HG03066 (cell line): ENCODE measurements around the gene SLC39A13.
A peak's percentile ranks its signal among the peaks of the same experiment; 100 is the strongest.

Experiments used
- ATAC-seq: cut with Tn5 transposase; IDR thresholded peaks from one replicate; pipeline ENCODE4 v1.9.1; 2021; ENCODE audit warnings: low read depth; ENCODE audit not compliant: unreplicated experiment

The SLC39A13 gene

GRCh38 chr11:47383071-47383470, 25.3 kb upstream of the SLC39A13 start:
- no peak for ATAC-seq

DNA sequence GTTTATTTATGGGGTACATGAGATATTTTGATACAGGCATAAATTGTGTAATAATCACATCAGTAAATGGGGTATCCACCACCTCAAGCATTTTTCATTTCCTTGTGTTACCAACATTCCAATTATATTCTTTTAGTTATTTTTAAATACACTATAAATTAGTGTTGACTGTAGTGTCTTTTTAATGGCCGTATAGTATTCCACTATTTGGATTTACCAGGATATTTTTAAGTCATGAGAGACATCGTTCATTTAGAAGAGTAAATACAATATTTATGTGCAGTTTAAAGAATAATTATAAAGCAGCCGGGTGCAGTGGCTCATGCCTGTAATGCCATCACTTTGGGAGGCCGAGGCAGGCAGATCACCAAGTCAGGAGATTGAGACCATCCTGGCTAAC, 23.9 kb upstream of the SLC39A13 start:
- ATAC-seq = no peak

GRCh38 chr11:47387944-47388696, 20.3 kb upstream of the SLC39A13 start:
- ATAC-seq = no peak

DNA sequence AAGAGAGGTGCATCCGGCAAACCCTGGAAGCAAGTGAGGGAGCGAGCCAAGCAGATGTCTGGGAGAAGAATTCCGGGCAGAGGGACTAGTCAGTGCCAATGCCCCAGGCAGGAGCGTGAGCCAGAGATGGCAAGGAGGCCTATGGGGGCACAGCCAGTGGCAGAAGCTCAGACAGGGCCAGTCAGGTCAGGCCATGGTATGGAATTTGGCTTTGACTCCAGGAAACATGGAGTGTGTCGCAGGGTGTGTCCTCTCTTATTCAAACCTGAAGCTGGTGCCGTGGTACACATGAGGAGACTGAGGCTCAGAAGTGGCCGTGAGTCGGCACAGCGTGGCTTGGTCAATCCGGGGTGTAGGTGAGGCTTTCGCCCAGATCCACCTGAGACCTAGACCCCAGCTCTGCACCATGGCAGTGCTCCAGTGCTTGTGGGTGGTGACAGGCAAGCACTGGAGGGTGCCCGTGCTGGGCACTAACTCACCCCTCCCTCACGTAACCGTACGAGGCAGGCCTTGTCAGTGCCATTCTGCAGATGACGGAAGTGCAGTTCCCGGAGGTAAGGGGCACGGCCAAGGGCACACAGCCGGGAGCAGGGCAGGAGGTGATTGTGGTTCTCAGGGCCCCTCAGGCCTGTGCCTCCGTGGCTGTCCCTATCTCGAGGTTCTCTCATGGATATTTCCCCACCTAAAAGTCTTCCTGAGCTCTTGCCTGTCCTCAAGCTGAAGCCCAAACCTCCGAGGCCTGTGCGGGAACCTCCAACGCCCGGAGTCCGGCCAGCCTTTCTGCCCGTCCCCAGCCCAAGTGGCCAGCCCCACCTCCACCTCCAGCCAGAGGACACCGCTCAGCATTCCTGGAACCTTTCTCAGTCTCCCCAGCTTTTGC, 19.5 kb upstream of the SLC39A13 start:
- no peak for ATAC-seq

DNA sequence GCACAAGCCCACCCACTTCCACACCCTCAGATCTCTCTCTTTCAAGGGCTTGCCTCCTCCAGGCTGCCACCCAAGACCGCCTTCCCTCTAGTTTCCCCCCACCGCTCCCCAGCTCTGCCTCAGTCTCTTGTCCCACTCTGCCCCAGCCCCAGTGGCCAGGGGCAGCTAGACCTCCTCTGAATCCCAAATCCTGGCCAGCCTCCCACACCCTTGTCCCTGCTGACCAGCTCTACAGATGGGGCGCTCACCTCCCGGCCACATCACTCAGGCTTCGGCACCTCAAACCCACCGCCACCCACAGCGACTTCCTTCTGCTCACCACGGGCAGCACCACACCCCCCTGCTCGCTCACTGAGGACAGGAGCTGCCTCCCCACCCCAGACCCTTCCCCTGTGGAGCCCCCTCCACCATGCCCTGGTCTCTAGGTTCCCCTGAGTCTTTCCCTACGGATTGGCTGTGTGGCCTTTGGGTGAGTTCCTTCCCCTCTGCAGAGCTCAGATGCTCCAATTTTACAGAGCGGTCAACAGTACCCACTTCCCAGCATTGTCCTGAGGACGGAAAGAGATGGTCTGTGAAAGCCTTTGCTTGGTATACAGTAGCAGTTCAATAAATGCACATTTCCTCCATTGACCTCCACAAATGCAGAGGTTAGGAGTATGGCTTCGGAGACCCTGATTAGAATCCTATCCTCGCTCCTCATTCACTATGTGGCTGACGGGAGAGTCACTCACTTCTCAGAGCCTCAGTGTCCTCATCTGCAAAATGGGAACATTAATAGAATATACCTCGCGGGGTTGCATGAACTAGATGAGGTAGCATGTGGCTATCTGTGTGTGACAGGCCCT, 18.6 kb upstream of the SLC39A13 start:
- ATAC-seq = no peak

- no peak for ATAC-seq
Measured at GRCh38 chr11:47390422-47390760, 18.0 kb upstream of the SLC39A13 start.

GRCh38 chr11:47391077-47391583, 17.3 kb upstream of the SLC39A13 start:
- ATAC-seq = no peak

DNA sequence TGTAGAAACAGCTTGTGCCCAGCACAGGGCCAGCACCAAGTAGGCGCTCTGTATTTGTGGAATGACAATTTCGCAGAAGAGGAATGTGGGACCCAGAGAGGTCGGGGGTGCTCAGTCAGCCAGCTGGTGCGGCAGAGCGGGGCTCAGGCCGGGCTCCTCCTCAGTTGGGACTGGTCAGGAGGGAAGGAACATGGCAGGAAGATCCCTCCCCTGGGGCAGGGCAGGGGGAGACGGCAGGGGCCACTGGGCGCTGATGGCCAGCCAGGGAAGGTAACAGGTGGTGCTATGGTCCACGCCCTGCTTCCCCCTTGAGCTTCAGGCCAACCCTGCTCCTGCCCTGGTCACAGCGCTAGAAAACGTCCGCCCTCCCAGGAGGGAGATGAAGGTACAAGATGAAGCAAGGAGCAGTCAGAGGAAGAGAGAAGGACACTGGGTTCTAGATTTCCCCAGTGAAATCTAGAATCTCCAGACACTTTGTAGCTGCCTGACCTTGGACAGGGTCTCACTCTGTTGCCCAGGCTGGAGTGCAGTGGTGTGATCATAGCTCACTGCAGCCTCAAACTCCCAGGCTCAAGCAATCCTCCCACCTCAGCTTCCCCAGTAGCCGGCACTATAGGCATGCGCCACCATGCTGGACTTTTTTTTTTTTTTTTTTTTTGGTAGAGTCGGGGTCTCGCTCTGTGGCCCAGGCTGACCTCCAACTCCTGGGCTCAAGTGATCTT, 16.5 kb upstream of the SLC39A13 start:
- no peak for ATAC-seq

DNA sequence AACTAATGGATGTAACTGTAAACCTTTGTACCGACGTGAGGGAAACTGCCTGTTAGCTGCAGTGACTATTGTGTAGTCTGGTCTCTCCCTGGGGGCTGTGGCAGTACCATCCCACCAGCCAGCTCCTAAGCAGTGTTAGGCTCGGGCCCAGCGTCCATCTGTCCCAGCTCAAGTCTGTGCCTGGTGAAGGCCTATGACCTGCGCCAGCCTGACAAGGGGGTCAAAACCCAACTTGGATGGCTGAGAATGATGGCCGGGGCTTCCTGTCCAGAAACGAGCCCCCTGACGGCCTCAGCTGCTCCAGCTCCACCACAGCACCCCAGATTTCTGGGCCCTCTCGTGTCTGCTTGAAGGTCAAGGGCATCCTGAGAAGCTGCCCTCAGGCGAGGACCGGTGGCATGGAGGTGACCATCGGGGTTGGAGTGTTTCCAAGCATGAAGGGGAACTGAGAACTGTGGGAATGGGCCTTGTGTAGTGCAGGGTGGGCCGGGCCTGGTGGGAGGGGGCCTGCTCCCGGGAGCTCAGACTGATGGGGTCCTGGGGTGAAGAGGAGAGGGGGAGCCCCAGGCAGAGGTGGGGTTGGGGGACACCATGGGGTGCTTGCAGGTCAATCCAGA, 15.7 kb upstream of the SLC39A13 start:
- no peak for ATAC-seq

DNA sequence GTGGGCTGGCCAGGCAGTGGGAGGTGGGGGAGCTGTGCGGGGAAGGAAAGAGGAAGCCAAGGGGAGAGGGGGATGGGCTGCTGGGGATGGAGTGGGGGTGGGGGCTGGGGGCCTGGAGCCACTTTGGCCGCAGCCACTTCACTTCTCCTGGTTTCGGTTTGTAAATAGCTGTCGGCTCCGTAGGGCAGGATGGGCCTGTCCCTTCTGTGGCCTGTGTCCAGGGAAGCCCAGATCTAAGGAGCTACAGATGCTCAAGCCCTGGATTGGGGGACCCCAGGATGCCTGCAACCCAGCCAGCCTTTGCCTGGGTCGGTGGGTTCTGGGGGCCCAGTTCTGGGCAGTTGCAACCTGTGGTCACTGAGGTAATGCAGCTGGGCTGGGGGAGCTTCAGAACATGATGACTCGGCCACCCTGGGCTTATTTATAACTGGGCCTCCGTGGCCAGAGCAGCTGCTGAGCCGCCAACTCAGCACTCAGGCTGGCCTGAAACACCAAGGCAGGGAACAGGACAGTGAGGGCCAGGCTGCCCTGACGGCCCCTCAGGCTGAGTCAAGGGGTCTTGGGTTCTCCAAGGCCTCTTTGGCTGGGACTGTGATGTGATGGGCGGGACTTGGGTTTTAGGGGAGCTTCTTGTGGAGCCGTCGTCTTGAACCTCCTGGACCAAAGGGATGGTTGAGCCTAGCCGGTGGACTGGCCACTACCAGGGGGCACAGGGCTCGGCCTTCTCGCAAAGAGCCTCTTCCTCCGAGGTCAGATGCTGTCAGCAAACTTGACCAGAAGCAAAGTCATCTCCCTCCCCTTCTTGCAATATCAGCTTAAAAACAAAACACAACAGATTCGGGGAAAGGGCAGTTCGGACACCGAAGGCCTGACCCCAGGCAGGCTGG, 15.0 kb upstream of the SLC39A13 start:
- no peak for ATAC-seq

- ATAC-seq = no peak
Measured at GRCh38 chr11:47394050-47394321, 14.4 kb upstream of the SLC39A13 start.

- ATAC-seq = peak; percentile 63
Measured at GRCh38 chr11:47394322-47395222, 13.8 kb upstream of the SLC39A13 start.

DNA sequence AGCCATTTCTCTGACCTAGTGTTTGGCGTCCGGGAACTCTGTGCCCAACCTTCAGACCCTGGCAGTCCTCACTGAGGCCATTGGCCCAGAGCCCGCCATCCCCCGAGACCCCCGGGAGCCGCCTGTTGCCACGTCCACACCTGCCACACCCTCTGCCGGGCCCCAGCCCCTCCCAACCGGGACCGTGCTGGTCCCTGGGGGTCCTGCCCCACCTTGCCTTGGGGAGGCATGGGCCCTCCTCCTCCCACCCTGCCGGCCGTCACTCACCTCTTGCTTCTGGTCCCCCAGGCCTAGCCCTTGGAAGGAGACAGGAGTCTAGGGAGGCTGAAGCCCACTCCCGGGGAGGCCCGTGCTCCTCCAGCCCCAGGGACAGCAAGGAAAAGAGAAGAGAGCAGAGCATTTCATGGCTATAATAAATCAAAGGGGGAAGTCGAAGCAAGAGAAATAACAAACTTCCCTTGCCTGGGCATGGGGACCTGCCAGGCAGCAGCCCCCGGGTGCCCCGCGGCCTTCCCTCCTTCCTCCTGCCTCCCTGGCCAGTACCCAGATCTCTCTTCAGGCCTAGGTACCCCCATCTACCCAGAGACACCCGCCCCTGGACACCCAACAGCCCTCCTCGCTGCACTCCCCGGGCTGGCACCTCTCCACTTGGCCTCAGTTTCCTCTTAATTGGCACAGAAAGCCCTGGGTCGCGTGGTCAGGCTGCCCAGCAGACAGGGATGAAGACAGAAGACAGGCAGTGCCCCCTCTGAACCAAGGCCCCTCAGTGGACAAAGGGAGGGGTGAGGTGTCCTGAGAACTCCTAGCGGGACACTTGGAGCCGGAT, 13.0 kb upstream of the SLC39A13 start:
- no peak for ATAC-seq

GRCh38 chr11:47396049-47396320, 12.4 kb upstream of the SLC39A13 start:
- no peak for ATAC-seq

- no peak for ATAC-seq
Measured at GRCh38 chr11:47398011-47398410, 10.4 kb upstream of the SLC39A13 start.

- no peak for ATAC-seq
Measured at GRCh38 chr11:47398551-47398950, 9.8 kb upstream of the SLC39A13 start.
